Activated CD8-positive, alpha-beta T cell treated with anti-CD3 and anti-CD28 coated beads for 36 hours (primary cell): Measurements from ENCODE around the gene PTGS1. TPM values are rescaled to one million over a fixed set of nuclear protein-coding genes. Genes with fewer than 3 reads are reported as not detected.
"Not testable (repeated sequence)": the region's sequence is repeated elsewhere in the genome, so short reads cannot be mapped to it uniquely, and the experiment has no call there.

Source experiments
- ATAC-seq: fragments of 200-7000 bp; cut with Tn5 transposase; one replicate; pipeline ENCODE4 v1.10.0; 2021; ENCODE audit warnings: mild to moderate bottlenecking, moderate library complexity
- CTCF ChIA-PET: fragments of 350-600 bp; sonication (Branson Sonifier 250); formaldehyde crosslinking; loops from one replicate; lab custom pipeline; 2021; ENCODE audit warnings: antibody characterized with exemption; lab: Charles Lee
- POLR2A ChIA-PET: fragments of 350-600 bp; sonication (Branson Sonifier 250); formaldehyde crosslinking; loops from one replicate; lab custom pipeline; 2021; ENCODE audit warnings: antibody characterized with exemption; lab: Charles Lee
- DNase-seq: peaks from one replicate; pipeline ENCODE4 v3.0.0-alpha.2; 2020
- H3K27ac Mint-ChIP-seq: one replicate; pipeline ENCODE4 v1.8.0; 2021; ENCODE audit warnings: mild to moderate bottlenecking, mixed read lengths
- H3K27me3 Mint-ChIP-seq: one replicate; pipeline ENCODE4 v1.8.0; 2021; ENCODE audit warnings: mixed read lengths
- H3K36me3 Mint-ChIP-seq: one replicate; pipeline ENCODE4 v1.8.0; 2021; ENCODE audit warnings: low read depth, mixed read lengths
- H3K4me1 Mint-ChIP-seq: one replicate; pipeline ENCODE4 v1.8.0; 2021; ENCODE audit warnings: low read depth, mixed read lengths
- H3K4me3 Mint-ChIP-seq: one replicate; pipeline ENCODE4 v1.8.0; 2021; ENCODE audit warnings: mild to moderate bottlenecking, moderate library complexity, mixed read lengths
- H3K9me3 Mint-ChIP-seq: one replicate; pipeline ENCODE4 v1.8.0; 2021; ENCODE audit warnings: mixed read lengths
- CTCF ChIP-seq: fragments of 200-600 bp; IDR thresholded peaks from one replicate; pipeline ENCODE4 v1.8.0; 2022; ENCODE audit warnings: antibody characterized with exemption, mild to moderate bottlenecking
- intact Hi-C: fragments of 100-400 bp; cut with micrococcal nuclease; formaldehyde crosslinking; loops from one replicate; pipeline ENCODE4 v1.10.0; 2022
- total RNA-seq, 2 experiments: library from RNA; stranded (reverse); gene quantifications; one replicate each; pipeline ENCODE4 v1.2.3, GENCODE V29; 2021

The PTGS1 gene
- total RNA-seq, 2 experiments from 2014 or later: 0.23 TPM; not detected in 1

GRCh38 chr9:122354536-122355199, 16.2 kb upstream of the PTGS1 start:
- DNase-seq (no peak), ATAC-seq (no peak)
- Mint-ChIP-seq H3K4me3 (no peak overlapping the region), H3K9me3 (peaks cover 11% of the 10 kb centered on the region), H3K36me3 (no peaks in the 10 kb centered on the region), H3K27me3 (peaks cover 5% of the 10 kb centered on the region), H3K4me1 (no peaks in the 10 kb centered on the region), H3K27ac (no peak overlapping the region)
- CTCF ChIA-PET: interaction anchor here (1.6 to 17.1 kb wide), 2 partner anchors 230 to 255 kb away, joined by 3 to 315 read pairs; no protein-coding TSS in a partner anchor
- intact Hi-C loops: no loop called here
- POLR2A ChIA-PET: no interaction called here
- no peak for TF ChIP-seq CTCF

GRCh38 chr9:122355336-122355875, 15.4 kb upstream of the PTGS1 start:
- no peak for TF ChIP-seq CTCF
- DNase-seq: no peak
- Mint-ChIP-seq H3K27ac (no peak overlapping the region), H3K4me1 (no peaks in the 10 kb centered on the region), H3K36me3 (no peaks in the 10 kb centered on the region), H3K27me3 (peaks cover 1% of the 10 kb centered on the region), H3K4me3 (no peak overlapping the region), H3K9me3 (peaks cover 11% of the 10 kb centered on the region)
- intact Hi-C loops: no loop called here
- CTCF ChIA-PET: interaction anchor here (1.6 to 17.1 kb wide), 2 partner anchors 231 to 256 kb away, joined by 3 to 315 read pairs; no protein-coding TSS in a partner anchor
- no peak for ATAC-seq
- POLR2A ChIA-PET: no interaction called here

GRCh38 chr9:122356627-122357026, 14.2 kb upstream of the PTGS1 start:
- Mint-ChIP-seq H3K27ac (no peak overlapping the region), H3K4me3 (no peak overlapping the region), H3K9me3 (peaks cover 11% of the 10 kb centered on the region), H3K4me1 (peaks cover 6% of the 10 kb centered on the region), H3K36me3 (no peaks in the 10 kb centered on the region), H3K27me3 (peaks cover under 1% of the 10 kb centered on the region)
- DNase-seq (no peak), ATAC-seq (no peak)
- intact Hi-C loops: no loop called here
- ChIA-PET CTCF (interaction anchor here (0.8 to 1.3 kb wide), 3 partner anchors 235 to 257 kb away, joined by 3 read pairs; no protein-coding TSS in a partner anchor), POLR2A (interaction anchor here (1.4 kb wide), 1 partner anchor 257 kb away, joined by 4 read pairs; no protein-coding TSS in a partner anchor)
- peak; percentile 19 for TF ChIP-seq CTCF

GRCh38 chr9:122360891-122361290, 9.9 kb upstream of the PTGS1 start:
- no peak overlapping the region for H3K4me3 Mint-ChIP-seq
- peak; percentile 64 for ATAC-seq
- no peaks in the 10 kb centered on the region for H3K27me3 Mint-ChIP-seq
- intact Hi-C loops: no loop called here
- POLR2A ChIA-PET: no interaction called here
- CTCF ChIA-PET: no interaction called here
- no peak for TF ChIP-seq CTCF
- peaks cover 6% of the 10 kb centered on the region for H3K4me1 Mint-ChIP-seq
- H3K36me3 Mint-ChIP-seq: no peaks in the 10 kb centered on the region
- H3K9me3 Mint-ChIP-seq: peaks cover 6% of the 10 kb centered on the region
- DNase-seq: peak; percentile 48
- no peak overlapping the region for H3K27ac Mint-ChIP-seq

- intact Hi-C loops, H3K36me3 Mint-ChIP-seq, H3K27me3 Mint-ChIP-seq, DNase-seq, ATAC-seq, H3K27ac Mint-ChIP-seq, H3K4me3 Mint-ChIP-seq, POLR2A ChIA-PET, H3K9me3 Mint-ChIP-seq, H3K4me1 Mint-ChIP-seq: not testable (repeated sequence)
- CTCF ChIA-PET: interaction anchor here (2.5 kb wide), 1 partner anchor 13 kb away, joined by 13 read pairs; no protein-coding TSS in a partner anchor
Measured at GRCh38 chr9:122363131-122363530, 7.7 kb upstream of the PTGS1 start.
